Right ventricle myocardium superior (tissue), 1 donor: ENCODE results near the gene SYT15. TPM values are rescaled to one million over a fixed set of nuclear protein-coding genes. Genes with fewer than 3 reads are reported as not detected.
A peak's percentile ranks its signal among the peaks of the same experiment; 100 is the strongest.
"Not testable (repeated sequence)": the region's sequence is repeated elsewhere in the genome, so short reads cannot be mapped to it uniquely, and the experiment has no call there.

Experiments
- ATAC-seq: fragments of 200-7000 bp; cut with Tn5 transposase; one replicate; pipeline ENCODE4 v1.9.1; 2020; ENCODE audit warnings: mild to moderate bottlenecking; ENCODE audit not compliant: poor library complexity
- DNase-seq: peaks from one replicate; pipeline ENCODE4 v3.0.0-alpha.2; 2020
- intact Hi-C: fragments of 100-400 bp; cut with DNase I; formaldehyde crosslinking; loops from one replicate; pipeline ENCODE4 v1.11.2; 2022
- long read RNA-seq: library from polyadenylated mRNA; unstranded; transcript quantifications from one replicate; pipeline ENCODE4 v2.0.0, GENCODE V29; 2021
- total RNA-seq: library from RNA; stranded (reverse); fragmentation: NEBNext Ultra II Directional; extraction: Animal tissue kit (Norgen Biotek cat#: 25700); gene quantifications from one replicate; pipeline ENCODE4 v1.2.1, GENCODE V29; 2021
- donor health status: DM: no; HTN: yes; CAD: no; lungs with severe emphysema.

Gene SYT15
- 2.7 TPM for total RNA-seq
- long read RNA-seq, partial matches to known transcripts, result 0 of 1 reads
- long read RNA-seq, other reads (novel, unspliced or antisense), result 0 of 1 reads

DNA sequence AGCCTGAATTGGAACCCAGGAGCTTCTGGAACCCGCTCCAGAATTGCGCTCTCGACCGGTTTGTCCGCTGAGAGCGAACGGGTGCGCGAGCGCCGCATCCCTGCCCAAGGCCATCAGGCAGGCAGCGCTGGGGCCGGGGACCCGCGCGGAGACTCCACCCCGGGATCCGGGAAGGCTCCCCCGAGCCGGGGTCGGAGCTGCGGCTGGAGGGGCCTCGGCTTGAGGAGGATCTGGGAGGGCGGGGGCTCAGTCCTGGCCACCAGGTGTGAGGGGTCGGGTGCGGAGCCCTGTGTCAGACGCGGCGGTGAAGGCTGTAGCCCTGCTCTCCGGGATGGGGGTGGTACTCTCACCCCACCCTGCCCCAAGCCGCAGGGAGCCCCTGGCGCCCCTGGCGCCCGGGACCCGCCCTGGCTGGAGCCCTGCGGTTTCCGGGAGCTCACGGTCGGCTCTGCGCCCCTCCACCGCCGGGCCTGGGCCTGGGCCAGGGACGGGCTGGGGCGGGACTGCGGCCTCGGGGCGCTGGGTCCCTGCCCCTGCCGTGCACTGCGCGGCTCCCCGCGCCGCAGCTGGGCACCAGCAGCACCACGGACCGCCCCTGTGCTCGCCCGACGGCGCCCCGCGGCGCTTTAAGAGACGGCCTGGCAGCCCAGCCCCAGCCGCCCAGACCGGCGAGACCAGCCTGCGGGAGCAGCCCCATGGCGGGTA lies at the start of gene SYT15:
Gene SYT15 (plus strand): TSS at position 655 of the 705 bp plus-strand sequence. CDS start 41 bp downstream, at position 696.
- intact Hi-C loops, DNase-seq: not testable (repeated sequence)
- peak; percentile 38 for ATAC-seq

- DNase-seq, ATAC-seq, intact Hi-C loops: not testable (repeated sequence)
Observed at GRCh38 chr10:46529742-46530141, 49.2 kb upstream of the SYT15 start.

DNA sequence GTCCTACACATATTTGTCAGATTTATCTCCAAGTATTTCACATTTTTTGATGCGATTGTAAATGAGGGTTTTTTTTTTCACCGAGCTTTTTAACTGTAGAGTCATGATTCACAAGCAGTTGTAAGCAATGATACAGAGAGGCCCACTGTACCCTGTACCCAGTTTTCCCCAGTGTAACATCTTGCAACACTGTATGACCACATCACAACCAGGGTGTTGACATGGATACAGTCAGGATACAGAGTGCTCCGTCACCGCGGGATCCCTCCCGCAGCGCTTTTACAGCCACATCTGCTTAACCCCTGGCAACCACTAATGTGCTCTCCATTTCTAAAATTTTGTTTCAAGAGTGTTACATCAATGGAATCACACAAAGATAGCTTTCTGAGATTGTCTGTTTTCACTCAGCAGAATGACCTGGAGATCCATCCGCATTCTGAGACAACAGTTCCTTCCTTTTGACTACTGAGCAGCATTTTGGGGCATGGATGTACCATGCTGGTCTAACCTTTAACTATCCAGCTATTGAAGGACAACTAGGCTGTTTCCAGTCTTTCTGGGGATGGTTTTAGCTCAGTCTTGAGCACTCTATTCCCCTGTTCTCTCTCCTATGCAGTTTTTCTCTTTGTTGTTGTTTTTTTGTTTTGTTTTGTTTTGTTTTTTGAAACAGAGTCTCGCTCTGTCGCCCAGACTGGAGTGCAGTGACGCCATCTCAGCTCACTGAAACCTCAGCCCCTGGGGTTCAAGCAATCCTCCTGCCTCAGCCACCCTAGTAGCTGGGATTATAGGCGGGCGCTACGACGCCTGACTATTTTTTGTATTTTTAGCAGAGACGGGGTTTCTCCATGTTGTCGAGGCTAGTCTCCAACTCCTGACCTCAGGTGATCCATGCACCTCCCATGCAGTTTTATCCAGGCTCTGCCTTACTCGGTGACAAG lies 48.4 kb upstream of the SYT15 start:
- intact Hi-C loops, result no loop called here
- ATAC-seq (peak; percentile 55), DNase-seq (peak; percentile 63)

DNA sequence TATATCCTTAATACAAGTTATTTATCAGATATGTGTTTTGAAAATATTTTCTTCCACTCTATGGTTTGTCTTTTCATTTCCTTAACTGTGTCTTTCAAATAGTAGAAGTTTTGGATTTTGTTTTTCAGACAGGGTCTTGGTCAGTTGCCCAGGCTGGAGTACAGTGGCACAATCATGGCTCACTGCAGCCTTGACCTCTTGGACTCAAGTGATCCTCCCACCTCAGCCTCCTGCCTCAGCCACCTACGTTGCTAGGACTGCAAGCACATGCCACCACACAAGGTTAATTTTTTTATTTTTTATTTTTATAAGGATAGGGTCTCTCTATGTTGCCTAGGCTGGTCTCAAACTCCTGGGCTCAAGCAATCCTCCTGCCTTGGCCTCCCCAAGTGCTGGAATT lies 46.7 kb upstream of the SYT15 start:
- intact Hi-C loops, ATAC-seq, DNase-seq: not testable (repeated sequence)

GRCh38 chr10:46534828-46535524 lies 44.0 kb upstream of the SYT15 start:
- DNase-seq (no peak), ATAC-seq (no peak)
- intact Hi-C loops, result no loop called here

GRCh38 chr10:46536171-46536570 lies 42.8 kb upstream of the SYT15 start:
- no peak for ATAC-seq
- intact Hi-C loops, result no loop called here
- DNase-seq, result no peak

DNA sequence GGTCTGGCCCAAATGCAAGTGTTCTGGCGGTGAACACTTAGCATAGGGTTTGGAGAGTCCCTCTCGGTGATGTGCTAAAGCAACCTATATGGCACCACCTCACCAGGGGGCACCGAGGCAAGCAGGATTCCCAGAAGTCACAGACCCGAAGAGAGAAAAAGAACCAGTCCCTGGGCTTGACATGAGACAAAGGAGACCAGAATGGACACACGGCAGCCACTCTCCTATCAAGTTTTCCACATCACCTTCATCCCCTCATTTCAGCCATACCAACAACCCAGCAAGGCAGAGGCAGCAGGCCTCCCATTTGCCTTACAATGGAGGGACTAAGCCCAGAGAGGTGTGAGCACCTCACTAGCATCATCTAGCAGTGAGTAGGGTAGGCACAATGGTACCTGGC lies 42.1 kb upstream of the SYT15 start:
- no peak for DNase-seq
- no peak for ATAC-seq
- intact Hi-C loops, result no loop called here

- no peak for ATAC-seq
- no peak for DNase-seq
- intact Hi-C loops, result no loop called here
Observed at GRCh38 chr10:46537309-46537708, 41.6 kb upstream of the SYT15 start.

DNA sequence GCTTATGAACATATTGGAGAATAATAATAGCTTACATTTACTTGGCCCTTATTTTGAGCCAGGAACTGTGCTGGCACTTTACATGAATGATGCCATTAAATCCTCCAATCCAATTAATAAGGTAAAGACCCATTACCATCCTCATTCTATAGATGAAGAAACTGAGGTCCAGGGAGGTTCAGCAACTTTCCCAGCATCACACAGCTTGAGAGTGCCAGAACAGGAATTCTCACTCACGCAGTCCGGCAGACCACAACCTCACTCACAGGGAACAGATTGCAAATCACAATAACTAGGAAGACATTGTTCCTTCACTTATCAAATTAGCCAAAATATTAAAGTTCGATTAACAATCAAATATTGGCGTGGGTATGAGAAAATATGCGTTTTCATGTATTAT lies 40.8 kb upstream of the SYT15 start:
- ATAC-seq (no peak), DNase-seq (no peak)
- intact Hi-C loops, result no loop called here

DNA sequence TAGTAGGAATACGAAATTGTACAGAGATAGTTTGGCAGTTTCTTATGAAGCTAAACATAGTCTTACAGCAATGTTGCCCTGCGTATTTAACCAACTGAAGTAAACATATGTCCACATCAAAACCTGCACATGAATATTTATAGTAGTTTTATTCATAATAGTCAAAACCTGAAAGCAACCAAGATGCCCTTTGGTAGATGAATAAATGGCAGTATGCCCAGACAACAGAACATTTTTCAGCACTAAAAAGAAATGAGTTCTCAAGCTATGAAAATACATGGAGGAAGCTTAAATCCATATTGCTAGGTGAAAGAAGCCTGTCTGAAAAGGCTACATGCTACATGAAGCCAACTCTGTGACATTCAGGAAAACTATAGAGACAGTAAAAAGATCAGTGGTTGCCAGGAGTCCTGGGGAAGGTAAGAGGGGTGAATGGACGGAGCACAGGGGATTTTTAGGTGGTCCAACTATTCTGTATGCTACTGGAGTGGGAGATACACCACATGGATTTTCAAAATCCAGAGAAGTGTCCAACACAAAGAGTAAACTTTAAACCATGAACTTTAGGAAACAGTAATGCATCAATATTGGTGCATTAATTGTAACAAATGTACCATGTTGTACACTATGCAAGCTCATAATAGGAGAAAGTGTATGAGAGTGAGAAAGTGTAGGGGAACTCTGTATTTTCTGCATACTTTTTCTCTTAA lies 40.1 kb upstream of the SYT15 start:
- ATAC-seq (no peak), DNase-seq (no peak)
- intact Hi-C loops, result no loop called here

- intact Hi-C loops, result no loop called here
- DNase-seq, result no peak
- no peak for ATAC-seq
Observed at GRCh38 chr10:46539596-46540411, 39.1 kb upstream of the SYT15 start.

GRCh38 chr10:46540412-46541016 lies 38.4 kb upstream of the SYT15 start:
- intact Hi-C loops, result no loop called here
- ATAC-seq (no peak), DNase-seq (no peak)

GRCh38 chr10:46541017-46541661 lies 37.8 kb upstream of the SYT15 start:
- intact Hi-C loops, result no loop called here
- ATAC-seq, result peak; percentile 28

DNA sequence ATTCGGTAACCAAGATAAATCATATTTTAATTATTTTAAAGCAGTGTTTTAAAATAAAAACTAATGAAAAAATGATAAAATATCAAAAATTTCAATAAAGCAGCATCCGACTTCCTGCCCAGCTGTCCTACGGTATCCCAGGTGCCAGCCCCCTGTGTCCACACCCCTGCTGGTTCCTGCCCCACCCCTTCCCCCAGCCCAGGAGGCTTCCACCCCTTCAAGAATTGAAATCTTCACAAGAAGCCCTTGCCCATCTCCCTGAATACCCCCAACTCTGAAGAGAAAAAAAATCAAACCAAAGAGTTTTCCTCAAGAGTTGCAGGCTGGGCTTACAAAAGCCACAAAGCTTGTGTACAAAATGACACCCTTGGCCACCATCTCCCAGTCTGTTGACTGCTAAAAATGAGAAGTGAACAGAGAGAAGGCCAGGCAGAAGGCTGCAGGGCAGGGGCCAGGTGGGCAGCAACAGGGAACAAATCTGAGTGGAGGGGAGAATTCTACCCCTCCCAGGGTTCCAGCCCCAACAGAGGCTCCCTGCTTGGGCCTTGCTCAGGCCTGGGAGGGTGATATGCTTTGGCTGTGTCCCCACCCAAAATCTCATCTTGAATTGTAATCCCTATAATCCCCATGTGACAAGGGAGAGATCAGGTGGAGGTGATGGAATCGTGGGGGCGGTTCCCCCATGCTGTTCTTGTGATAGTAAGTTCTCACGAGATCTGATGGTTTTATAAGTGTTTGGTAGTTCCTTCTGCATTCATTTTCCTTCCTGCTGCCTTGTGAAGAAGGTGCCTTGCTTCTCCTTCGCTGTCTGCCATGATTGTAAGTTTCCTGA lies 37.0 kb upstream of the SYT15 start:
- ATAC-seq (no peak), DNase-seq (no peak)
- intact Hi-C loops, result no loop called here

More at GRCh38 chr10:46541017-46541661, 37.8 kb upstream of the SYT15 start:
- peak; percentile 64 for DNase-seq

DNA sequence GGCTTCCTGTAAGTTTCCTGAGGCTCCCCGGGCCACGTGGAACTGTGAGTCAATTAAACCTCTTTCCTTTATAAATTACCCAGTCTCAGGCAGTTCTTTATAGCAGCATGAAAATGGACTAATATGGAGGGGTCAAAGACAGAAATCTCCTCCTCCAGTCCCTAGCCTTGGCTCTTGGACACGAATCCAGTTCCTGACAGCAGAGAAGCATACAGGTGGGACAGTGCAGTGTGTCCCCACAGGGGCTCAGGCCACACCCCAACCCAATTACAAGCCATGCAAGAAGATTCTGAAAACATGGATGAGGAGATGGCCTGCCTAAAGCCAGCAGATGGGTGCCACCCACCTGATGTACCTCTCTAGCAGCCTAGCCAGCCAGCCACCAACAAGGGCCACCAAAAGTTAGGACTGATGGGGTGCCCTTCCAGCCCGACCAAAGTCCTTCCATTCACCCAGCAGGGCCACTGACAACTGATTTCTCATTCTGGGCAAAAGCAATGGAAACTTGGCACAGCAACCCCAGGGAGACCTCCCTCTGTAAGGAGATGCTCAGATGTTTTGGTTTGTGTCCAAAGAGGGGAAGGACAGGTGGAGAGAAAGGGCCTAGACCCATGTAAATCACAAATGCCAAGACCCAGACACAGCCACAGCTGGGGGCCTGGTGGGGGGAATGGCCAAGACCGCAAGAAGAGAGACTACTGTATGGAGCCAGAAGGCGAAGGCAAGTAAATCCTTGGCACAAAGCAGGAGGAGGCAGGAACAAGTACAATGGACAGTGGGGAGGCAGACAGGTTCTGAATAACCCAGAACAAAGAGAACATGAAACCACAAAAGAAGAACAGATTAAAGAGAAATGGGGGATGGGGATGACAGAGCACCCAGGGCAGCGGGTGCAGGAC lies 36.1 kb upstream of the SYT15 start:
- no peak for DNase-seq
- no peak for ATAC-seq
- intact Hi-C loops, result no loop called here
